OCI-LY1 (cell line): ENCODE measurements around the gene IST1.

ENCODE experiments used
- H2AFZ ChIP-seq: fragments of 200-600 bp; sonication (generic), shearing (Covaris generic); 2 replicates; pipeline ENCODE4 v1.6.0; 2014; ENCODE audit warnings: antibody characterized with exemption, mild to moderate bottlenecking, low read length
- H3F3A ChIP-seq: fragments of 200-600 bp; sonication (generic), shearing (Covaris generic); 2 replicates; pipeline ENCODE4 v1.6.0; 2014; ENCODE audit warnings: mild to moderate bottlenecking, antibody characterized with exemption, low read length, moderate library complexity; ENCODE audit not compliant: insufficient read depth
- H3K27ac ChIP-seq: fragments of 200-600 bp; sonication (generic); 2 replicates; pipeline ENCODE4 v1.5.1; 2014; ENCODE audit warnings: low read length, mixed run types, mild to moderate bottlenecking, low read depth; ENCODE audit not compliant: poor library complexity, severe bottlenecking
- H3K27me3 ChIP-seq: fragments of 200-600 bp; sonication (generic); 2 replicates; pipeline ENCODE4 v1.6.0; 2014; ENCODE audit warnings: antibody characterized with exemption, mild to moderate bottlenecking, low read length, moderate library complexity; ENCODE audit not compliant: insufficient read depth
- H3K36me3 ChIP-seq: fragments of 200-600 bp; sonication (generic); 2 replicates; pipeline ENCODE4 v1.6.1; 2014; ENCODE audit warnings: mild to moderate bottlenecking, antibody characterized with exemption, low read length, moderate library complexity, mixed read lengths; ENCODE audit not compliant: insufficient read depth
- H3K4me1 ChIP-seq: fragments of 200-600 bp; sonication (generic); 2 replicates; pipeline ENCODE4 v1.5.1; 2014; ENCODE audit warnings: mild to moderate bottlenecking, low read length, moderate library complexity; ENCODE audit not compliant: insufficient read depth, severe bottlenecking
- H3K4me2 ChIP-seq: fragments of 200-600 bp; sonication (generic), shearing (Covaris generic); 2 replicates; pipeline ENCODE4 v1.6.1; 2014; ENCODE audit warnings: low read length
- H3K4me3 ChIP-seq: fragments of 200-600 bp; sonication (generic); 2 replicates; pipeline ENCODE4 v1.5.1; 2014; ENCODE audit warnings: low read length, low read depth, mild to moderate bottlenecking, mixed read lengths; ENCODE audit not compliant: poor library complexity, severe bottlenecking
- H3K79me2 ChIP-seq: fragments of 200-600 bp; shearing (Covaris generic); 2 replicates; pipeline ENCODE4 v1.6.1; 2016; ENCODE audit warnings: mixed run types, low read length, mixed read lengths; ENCODE audit not compliant: insufficient read depth
- H3K9ac ChIP-seq: fragments of 200-600 bp; sonication (generic), shearing (Covaris generic); 2 replicates; pipeline ENCODE4 v1.6.1; 2014; ENCODE audit warnings: mild to moderate bottlenecking, low read length, mixed read lengths
- H3K9me2 ChIP-seq: fragments of 200-600 bp; sonication (generic), shearing (Covaris generic); 2 replicates; pipeline ENCODE4 v1.6.1; 2014; ENCODE audit warnings: low read depth, mild to moderate bottlenecking, low read length, mixed read lengths
- H3K9me3 ChIP-seq: fragments of 200-600 bp; shearing (Covaris generic); 2 replicates; pipeline ENCODE4 v1.6.1; 2014; ENCODE audit warnings: low read length, mixed read lengths
- H4K20me1 ChIP-seq: fragments of 200-600 bp; sonication (generic), shearing (Covaris generic); 2 replicates; pipeline ENCODE4 v1.6.0; 2016; ENCODE audit warnings: mild to moderate bottlenecking, low read length; ENCODE audit not compliant: insufficient read depth
- CTCF ChIP-seq: fragments of 200-600 bp; sonication (generic), shearing (Covaris generic); IDR thresholded peaks from 2 replicates; pipeline ENCODE4 v1.5.1; 2017; ENCODE audit warnings: mild to moderate bottlenecking, antibody characterized with exemption, low read length, moderate library complexity, mixed read lengths
- EZH2 ChIP-seq: fragments of 200-600 bp; sonication (generic), shearing (Covaris generic); IDR thresholded peaks from 2 replicates; pipeline ENCODE4 v1.8.0; 2017; ENCODE audit warnings: borderline replicate concordance, mixed run types, mild to moderate bottlenecking, antibody characterized with exemption, low read length, moderate library complexity, mixed read lengths

Gene IST1

GRCh38 chr16:71973001-71973400, 77.7 kb downstream of the IST1 start:
- no peak overlapping the region for H3K27ac ChIP-seq
- H4K20me1 ChIP-seq = no peaks in the 10 kb centered on the region
- no peaks in the 10 kb centered on the region for H3K36me3 ChIP-seq
- no peaks in the 10 kb centered on the region for H3K9me2 ChIP-seq
- H3K9ac ChIP-seq = no peak overlapping the region
- no peaks in the 10 kb centered on the region for H3K4me1 ChIP-seq
- H3K4me3 ChIP-seq = no peak overlapping the region
- TF ChIP-seq EZH2 (no peak), CTCF (no peak)
- no peaks in the 10 kb centered on the region for H3K79me2 ChIP-seq
- H2AFZ ChIP-seq = no peak overlapping the region
- H3F3A ChIP-seq = no peaks in the 10 kb centered on the region
- no peaks in the 10 kb centered on the region for H3K27me3 ChIP-seq
- H3K4me2 ChIP-seq = no peak overlapping the region
- no peaks in the 10 kb centered on the region for H3K9me3 ChIP-seq

- H3K79me2 ChIP-seq = no peaks in the 10 kb centered on the region
- no peak overlapping the region for H3K9ac ChIP-seq
- TF ChIP-seq EZH2 = no peak
- no peak for TF ChIP-seq CTCF
- no peaks in the 10 kb centered on the region for H3F3A ChIP-seq
- H3K36me3 ChIP-seq = no peaks in the 10 kb centered on the region
- no peak overlapping the region for H2AFZ ChIP-seq
- no peaks in the 10 kb centered on the region for H3K27me3 ChIP-seq
- H3K4me3 ChIP-seq = no peak overlapping the region
- no peaks in the 10 kb centered on the region for H3K9me2 ChIP-seq
- no peak overlapping the region for H3K4me2 ChIP-seq
- no peaks in the 10 kb centered on the region for H3K4me1 ChIP-seq
- no peak overlapping the region for H3K27ac ChIP-seq
- no peaks in the 10 kb centered on the region for H3K9me3 ChIP-seq
- no peaks in the 10 kb centered on the region for H4K20me1 ChIP-seq
Observed at GRCh38 chr16:71974068-71974818, 78.9 kb downstream of the IST1 start.
